Esophagus mucosa (tissue), 1 donor: ENCODE data around the gene PLA2G4A. TPM values are rescaled to one million over a fixed set of nuclear protein-coding genes. Genes with fewer than 3 reads are reported as not detected.
A peak's percentile ranks its signal among the peaks of the same experiment; 100 is the strongest.

Source experiments
- ATAC-seq: fragments of 200-7000 bp; cut with Tn5 transposase; one replicate; pipeline ENCODE4 v1.9.1; 2020
- total RNA-seq: library from RNA; stranded (reverse); gene quantifications from one replicate; pipeline ENCODE4 v1.2.4, GENCODE V29; 2023
- donor health status: DM: yes; HTN: yes; CAD: no.

Gene PLA2G4A
- total RNA-seq: 8.4 TPM

DNA sequence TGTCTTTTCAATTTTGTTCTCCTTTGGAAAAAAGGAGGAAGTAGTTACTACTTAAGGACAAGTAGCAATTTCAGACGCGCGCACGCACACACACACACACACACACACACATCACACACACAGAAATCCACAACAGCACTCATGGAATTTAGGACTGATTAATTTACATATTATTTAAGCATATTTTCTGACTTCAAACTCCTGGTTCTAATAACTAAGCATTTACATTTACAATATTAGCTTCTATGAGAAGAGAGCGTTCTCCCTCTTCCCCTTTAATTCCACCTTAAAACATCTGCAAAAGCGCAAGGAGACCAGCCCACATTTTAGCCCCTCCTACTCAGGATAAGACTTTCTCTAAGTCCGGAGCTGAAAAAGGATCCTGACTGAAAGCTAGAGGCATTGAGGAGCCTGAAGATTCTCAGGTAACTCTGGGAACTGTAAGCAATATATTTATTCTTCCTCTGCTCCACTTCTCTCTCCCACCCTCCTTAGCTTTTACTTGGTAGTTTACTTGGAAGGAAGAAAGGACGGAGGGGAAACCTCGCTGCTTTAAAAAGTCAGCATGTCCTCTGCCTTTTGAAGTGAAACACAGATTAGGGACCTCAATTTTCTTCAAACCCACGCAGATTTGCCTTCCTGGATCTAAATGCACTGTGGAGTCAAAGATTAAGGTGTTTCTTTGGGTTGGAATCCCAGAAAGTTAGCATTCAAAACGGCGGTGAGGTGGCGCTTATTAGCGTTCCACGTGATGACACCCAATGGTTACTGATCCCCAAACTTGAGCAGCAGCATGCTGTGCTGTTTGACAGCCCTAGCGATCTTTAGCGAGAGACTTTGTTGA, at the start of gene PLA2G4A:
PLA2G4A (plus strand) TSS at position 339 of the 844 bp plus-strand sequence. CDS start 25,406 bp downstream, outside the sequence.
- ATAC-seq: peak; percentile 86

DNA sequence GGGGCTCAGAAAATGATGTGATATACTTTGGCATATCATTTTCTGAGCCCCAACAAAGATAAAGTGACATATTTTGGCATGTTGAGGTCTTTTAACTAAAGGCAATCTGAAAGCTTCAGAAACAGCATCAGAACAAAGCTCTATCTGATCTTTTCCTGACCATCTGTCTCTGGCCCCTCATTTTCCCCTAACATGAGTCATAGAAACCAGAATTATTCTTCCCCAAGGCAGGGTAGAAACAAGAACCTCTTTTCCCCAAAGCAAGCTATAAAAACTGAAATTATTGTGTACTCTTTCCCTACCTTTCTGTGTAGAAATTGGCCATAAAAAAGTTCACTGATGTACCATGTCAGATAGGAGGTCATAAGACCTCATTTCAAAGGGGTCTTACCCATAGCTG, 48.7 kb upstream of the PLA2G4A start:
- ATAC-seq: no peak

DNA sequence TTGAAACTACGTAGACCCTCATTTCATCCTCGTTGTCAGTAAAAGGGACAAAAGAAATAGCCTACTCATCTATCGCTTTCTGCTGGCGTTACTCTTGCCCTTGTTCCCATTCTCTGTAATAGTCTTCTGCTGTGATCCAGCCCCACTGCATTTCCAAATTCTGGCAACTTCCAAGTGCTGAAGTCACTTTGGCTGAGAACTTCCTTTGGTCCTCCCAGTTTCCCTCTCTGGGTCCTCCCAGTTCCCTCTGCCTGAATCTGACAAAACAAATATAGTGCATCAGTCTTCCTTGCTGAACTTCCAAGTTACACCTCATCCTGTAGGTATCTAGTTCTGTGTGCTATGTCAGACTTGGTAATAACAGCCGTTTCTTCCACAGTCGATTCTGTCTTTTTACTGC, 47.0 kb upstream of the PLA2G4A start:
- no peak for ATAC-seq

DNA sequence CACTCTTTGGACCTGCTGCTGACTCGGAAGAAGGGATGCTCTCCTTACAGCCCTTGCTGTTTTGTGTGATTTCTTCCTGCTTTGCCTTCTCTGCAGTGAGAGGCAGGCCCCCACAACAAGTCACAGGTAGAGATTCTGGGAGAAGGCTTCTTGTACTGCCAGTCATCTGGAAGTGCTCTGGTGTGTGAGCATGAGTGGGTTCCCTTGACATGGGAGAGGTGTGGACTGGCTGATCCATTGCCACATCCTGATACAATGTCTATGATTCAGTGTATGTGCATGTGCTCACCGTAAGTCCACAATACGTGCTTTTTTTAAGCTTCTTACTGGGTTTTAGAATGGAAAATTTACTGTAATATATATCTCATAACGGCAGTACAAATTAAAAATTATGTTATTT, 46.0 kb upstream of the PLA2G4A start:
- no peak for ATAC-seq

DNA sequence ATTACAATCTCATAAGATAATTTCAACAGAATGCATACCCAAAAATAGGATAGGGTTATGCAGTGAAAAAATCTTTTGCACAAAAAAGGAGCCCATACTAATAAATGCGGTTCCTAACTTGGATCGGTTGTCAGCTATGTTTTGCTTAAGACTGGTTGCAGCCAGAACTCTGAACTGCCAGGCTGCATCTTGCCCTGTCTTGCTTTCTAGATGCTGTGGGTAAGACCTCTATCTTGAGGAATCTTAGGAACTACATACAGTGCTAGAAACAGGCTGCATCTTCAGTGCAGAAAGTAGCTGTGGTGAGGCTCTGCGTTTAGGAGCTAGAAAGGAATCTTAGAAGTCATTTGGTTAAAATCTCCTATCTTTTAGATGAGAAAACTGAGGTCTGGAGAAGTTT, 45.6 kb upstream of the PLA2G4A start:
- ATAC-seq: no peak

DNA sequence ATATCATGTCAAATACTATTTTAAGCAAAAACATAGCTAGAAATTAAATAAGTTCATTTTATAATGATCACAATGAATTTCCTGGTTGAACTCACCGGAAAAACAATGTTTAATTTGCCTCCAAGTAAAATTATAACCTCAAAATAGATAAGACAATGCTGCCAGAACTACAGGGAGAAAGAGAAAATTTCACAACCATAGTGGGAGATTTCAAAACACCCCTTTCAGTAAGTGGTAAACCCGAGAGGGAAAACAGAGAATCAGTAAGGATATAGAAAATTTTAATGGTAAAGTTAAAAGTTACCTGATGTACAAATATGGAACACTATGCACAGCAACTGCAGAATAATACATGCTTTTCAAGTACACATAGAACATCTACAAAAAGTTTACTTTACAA, 43.2 kb upstream of the PLA2G4A start:
- no peak for ATAC-seq

DNA sequence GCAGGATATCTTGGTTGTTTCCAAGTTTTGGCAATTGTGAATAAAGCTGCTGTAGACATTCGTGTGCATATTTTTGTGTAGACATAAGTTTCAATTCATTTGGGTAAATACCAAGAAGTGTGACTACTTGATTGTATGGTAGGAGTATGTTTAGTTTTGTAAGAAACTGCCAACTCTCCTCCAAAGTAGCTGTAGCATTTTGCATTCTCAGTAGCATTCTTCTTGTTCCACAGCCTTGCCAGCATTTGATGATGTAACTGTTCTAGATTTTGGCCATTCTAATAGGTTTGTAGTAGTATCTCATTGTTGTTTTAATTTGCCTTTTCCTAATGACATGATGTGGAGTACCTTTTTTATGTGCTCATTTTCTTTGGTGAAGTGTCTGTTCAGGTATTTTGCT, 38.6 kb upstream of the PLA2G4A start:
- ATAC-seq: no peak

DNA sequence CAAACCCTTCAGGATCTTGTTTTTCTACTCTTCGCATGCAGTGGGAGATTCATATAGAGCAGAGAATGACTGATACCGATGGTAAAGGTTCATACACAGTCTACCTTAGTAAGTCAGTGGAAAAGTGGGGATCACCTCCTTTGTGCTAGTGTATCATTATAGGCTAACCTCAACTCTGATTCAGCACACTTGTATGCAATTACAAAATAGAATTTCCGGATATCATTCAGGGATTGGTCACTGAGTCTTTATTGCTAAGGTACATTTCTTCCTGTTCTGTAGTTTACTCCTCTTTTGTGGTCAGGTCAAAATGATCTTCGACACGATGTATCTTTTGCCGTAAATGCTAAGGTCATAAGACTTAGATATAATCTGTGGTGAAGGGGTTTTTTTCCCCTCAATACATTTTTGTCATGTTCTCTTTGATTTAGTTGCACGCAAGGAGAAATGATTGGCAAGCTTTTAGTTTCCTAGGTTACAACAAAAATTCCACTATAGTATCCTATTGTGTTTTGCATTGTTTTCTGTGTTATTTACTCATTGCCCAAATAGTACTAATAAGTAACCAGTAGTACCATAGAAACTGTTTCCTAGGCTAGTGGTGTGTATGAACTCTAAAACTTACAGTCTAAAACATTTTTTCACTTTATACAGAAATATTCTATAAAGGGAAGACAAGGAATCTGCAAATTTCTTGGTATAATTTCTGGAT, 35.7 kb upstream of the PLA2G4A start:
- peak; percentile 45 for ATAC-seq

DNA sequence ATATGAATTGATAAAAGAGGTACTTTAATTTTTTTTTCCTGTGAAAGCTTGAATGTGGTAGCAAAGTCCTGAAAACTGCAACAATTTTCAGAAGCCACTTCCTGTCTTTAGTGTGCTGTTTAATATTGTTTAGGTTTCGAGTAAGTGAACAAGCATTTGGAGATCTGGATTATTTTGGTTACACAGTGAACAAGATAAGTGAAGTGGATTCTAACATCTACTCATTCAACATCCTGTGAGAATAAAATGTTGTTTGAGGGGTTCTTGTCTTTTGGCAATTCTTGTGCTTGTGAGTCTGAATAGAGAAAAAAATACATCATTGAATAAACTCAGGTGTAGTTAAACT, 35.2 kb upstream of the PLA2G4A start:
- ATAC-seq: no peak

DNA sequence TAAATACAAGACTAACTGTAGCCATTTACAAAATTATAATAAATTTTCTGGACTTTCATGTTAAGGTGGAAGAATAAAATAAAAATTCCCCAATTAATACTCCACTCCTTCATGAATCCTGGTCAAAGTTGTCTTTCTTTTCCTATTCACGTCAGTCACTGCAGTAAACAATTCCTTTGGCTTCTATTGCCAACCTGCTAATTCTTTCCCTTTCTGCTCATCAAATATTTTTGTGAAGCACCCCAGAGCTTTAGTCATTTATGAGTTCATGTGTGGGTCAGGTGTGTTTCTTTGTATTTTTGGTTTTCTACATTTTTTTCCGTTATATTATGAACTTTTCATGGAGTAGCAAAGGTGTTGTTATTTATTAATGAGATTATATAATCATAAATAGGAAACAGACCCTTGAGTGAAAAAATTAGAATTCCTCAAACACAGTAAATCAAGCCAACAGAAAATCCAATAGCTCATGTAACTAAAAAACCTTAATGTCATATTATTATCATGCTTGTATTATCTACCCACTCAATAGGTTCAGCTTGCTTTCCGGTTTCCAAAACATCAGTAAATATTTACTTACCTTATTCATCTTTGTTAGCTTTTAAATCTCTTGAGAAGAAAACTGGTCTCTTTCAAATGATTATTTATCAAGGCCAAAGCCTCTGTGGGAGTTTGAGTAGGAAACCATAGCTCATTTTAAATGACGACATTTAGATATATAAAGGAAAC, 29.6 kb upstream of the PLA2G4A start:
- no peak for ATAC-seq

DNA sequence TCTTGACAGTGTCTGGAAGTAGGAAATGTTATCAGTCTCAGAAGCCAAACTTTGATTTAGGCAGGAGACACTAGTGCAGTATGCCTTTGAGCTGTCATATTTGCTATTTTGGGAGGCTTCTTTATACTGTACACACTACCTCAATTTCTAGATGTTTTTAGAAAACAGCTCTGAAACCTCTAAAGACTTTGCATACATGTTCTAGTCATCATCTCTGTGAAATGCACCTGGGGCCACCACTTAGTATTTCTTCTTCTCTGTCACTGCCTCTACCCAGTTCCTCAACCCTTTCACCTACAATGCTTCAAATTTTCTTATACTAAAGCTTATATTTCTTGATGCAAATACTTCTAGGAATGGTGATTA, 29.1 kb upstream of the PLA2G4A start:
- ATAC-seq: no peak

DNA sequence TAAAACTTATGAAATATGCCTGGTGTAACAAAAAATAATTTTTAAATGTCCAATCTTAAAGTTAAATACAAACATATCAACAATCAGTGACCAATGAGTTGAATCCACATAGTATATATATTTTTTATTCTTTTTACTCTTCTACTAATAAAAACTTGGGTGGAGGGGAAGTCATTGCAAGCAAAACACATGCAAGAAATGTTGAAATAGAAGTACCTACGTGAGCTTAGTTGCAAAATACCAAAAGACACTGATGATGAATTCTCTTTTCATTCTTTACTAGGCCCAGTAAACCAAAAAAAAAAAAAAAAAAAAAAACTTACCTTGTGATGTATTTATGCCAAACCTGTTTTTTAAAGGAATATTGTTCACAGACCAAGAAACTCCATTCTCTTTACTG, 26.4 kb upstream of the PLA2G4A start:
- no peak for ATAC-seq

DNA sequence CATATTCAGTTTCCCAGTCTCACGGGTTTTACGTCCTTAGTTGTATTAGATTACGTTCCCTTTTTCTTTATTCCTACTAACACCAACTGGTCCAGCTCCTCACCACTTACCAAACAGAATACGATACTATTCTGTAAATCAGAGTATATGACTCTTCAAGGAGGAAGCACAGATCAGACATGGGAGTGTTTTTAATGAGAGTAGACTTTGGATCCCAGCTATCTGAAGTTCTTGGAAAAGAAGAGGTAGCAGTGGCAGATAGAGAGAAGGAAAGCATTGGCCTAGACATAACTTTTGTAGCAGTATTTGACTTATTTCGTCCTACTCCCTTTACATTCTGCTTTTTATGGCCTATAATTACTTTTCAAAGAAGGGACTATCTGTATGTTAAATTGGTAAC, 24.1 kb upstream of the PLA2G4A start:
- no peak for ATAC-seq

DNA sequence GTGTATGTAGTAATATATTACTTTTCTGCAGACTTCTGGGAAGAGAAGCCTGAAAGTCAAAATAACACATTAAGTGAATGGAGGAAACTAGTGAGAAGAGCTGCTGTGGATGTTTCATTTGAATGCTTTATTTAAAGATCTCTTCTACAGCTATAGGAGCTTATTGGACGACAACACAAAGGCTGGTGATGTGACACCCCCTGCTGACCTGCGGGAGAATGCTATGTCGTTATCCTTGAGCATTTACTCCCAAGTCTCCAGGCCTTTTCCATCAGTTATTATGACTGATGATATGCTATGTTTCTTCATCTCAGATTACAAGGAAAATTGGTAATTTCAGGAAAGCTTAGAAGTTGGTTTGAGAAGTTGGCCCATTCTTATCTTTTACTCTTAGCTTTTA, 22.3 kb upstream of the PLA2G4A start:
- no peak for ATAC-seq

DNA sequence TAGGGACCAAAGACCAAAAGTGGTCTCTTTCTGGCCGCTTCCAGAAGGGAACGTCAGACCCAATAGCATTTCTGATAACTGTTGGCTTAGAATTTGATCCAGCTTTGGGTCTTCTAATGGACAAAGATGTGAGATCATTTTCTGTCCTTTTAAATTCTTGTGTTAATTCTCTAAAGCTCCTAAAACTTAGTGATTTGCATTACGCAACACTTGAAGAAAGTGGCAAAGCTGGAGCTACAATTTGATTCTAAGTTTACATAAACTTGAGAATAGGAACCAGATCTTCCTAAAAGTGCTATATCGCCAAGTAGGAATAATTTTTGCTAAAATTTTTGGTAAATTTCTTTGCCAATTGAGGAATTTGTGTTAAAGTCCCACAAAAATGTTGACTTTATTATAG, 21.6 kb upstream of the PLA2G4A start:
- no peak for ATAC-seq

DNA sequence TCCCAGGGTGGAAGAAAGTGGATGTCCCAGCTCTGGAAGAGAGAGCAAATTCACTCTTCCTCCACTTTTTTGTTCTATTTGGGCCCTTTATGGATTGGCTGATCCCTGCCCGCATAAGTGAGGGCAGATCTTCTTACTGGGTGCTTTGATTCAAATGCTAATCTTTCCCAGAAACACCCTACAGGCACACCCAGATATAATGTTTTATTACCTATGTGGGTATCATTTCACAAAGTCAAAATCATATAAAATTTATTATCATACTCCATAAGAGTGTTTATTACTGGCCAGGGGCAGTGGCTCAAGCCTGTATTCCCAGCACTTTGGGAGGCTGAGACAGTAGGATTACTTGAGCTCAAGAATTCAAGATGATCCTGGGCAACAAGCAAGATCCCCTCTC, 16.9 kb upstream of the PLA2G4A start:
- no peak for ATAC-seq

DNA sequence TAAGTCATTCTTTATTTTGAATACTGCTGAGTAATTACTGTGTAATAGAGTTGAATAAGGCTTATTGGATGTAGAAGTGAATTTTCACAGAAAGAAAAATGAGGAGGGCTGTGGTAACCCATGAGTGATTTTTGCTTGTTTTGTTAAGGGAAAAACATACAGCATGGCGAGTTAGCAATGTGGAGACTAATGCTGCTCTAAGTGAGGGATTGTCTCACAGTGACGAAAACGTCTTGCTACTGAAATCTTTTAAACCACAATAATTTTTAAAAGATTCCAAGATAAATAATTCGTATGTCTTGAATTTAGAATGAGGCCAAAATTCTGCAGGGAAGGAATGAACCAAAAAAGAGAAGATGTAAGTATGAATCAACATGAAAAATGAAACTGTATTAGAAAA, 16.2 kb upstream of the PLA2G4A start:
- no peak for ATAC-seq

DNA sequence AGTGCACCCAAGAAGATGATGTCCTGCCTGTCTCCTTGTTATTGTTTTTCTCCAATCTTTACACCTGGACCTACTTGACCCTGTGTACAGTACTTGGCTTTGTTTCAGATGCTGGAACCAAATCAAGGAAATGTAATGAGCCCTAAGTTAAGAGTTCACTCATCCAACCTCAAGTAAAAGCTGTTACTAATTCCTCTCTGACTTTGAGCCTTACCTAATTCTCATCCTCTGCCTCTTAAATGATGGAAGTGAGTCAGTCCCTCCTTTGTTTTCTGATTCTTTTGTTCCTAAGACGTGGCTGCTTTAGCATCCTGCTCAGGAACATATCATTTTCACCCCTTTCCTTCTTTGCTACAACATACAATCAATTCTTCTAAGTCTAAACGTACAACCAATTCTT, 15.3 kb upstream of the PLA2G4A start:
- peak; percentile 26 for ATAC-seq

DNA sequence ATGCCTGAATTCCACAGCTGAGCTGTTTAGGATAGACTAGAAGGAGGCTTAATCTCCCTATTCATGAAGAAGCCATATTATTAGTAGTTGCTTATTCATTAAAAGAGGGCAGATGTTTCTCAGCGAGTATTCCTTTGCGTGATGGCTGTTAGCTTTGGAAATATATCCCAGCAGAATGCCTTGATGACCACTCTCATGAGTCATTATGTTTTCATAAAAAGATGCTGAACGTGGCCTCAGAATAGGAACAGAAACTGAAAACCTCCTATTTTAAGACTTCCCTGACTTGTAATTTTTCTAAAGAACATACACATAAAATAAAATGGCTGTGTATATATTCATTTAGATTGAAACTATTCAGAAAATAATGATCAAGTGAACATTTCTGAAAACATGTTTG, 9.6 kb upstream of the PLA2G4A start:
- no peak for ATAC-seq

DNA sequence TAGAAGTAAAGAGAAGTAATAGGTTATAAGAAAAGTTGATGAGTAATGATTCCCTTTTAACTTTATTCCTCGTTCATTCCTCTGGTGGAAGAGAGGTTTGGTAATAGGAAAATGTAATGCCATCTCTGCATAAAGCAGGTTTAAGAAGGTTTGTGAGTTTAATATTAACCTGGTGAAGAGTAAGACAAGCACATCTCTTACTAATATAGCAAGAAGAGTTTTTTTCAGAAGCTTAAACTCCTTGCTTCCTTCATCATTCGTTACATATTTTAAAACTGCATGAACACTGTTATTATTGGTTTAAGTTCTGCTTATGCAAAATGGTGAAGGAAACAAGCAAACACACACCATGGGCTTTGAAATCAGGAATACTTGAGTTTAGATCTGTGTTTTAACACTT, 9.2 kb upstream of the PLA2G4A start:
- no peak for ATAC-seq

DNA sequence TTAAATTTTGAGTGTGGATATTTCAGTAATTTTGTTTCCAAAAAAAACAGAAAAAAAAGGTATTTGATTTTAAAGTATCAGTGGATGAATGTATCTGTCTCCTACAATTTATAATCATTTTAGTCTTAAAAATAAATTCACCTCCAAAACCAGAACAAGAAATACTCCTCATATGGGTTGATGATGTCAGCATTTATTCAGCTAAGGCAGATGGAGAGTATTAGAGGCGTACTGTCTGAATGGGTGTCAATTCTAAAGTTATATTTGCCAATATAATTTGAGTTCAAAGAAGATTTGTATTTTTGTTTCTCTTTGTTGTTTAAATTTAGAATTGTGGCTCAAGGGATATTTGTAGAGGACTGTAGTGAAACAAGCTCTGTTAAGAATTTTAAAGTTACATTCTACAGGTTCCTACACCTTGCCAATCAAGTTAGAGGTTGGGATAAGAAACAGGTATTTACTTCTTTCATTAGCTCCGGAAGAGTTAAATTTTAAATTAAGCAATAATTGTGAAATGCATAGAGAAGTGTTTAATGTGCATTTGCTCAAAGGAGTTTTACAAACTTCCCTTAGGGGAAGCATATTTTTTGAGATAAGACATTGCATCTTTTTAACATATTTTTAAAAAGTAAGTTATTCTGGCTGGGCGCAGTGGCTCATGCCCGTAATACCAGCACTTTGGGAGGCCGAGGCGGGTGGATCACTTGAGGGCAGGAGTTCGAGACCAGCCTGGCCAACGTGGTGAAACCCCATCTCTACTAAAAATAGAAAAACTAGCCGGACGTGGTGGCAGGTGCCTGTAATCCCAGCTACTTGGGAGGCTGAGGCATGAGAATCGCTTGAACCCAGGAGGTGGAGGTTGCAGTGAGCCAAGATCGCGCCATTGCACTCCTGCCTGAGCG, 1.2 kb downstream of the PLA2G4A start:
- ATAC-seq: no peak

DNA sequence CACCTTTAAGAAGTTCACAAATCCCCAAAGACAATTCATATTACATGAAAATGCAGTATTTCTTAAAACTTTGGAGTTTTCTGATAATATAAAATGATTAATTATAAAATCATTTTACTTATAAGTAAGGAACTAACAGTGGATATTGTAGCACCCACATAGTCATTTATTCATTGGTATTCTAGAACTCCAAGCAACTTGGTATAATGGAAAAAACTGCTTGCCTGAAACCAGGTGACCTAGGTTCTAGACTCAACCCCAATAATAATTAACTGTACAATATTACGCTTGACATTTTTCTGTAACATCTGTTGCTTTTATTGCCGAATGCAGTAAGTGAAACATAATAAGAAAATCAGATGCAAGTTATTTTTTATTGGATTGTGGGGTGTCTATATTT, 2.4 kb downstream of the PLA2G4A start:
- ATAC-seq: no peak
